K562 (cell line): ENCODE data around the gene ALS2CL. TPM values are rescaled to one million over a fixed set of nuclear protein-coding genes. Genes with fewer than 3 reads are reported as not detected.

Source experiments
- BCL6 ChIP-seq: fragments of 250-450 bp; sonication (Bioruptor Pico); IDR thresholded peaks from 2 replicates; pipeline ENCODE4 v1.4.0; 2020
- DNMT1 ChIP-seq: fragments of 450-650 bp; IDR thresholded peaks from 2 replicates; pipeline ENCODE4 v1.6.1; 2016; ENCODE audit warnings: antibody characterized with exemption, mild to moderate bottlenecking
- ETV1 ChIP-seq: fragments of 450-650 bp; conservative IDR thresholded peaks from 2 replicates; pipeline ENCODE4 v1.6.1; 2016; ENCODE audit warnings: missing genetic modification characterization, control low read depth, low read depth, missing compliant biosample characterization
- FOS ChIP-seq: IDR thresholded peaks from 3 replicates; pipeline ENCODE4 v1.6.1; 2011; ENCODE audit not compliant: insufficient read length; ENCODE audit errors: extremely low read depth
- FOXA3 ChIP-seq, 2 experiments: fragments of 450-650 bp in 1 of 2; sonication (generic) in 1 of 2; formaldehyde crosslinking; IDR thresholded peaks in 1 of 2; conservative IDR thresholded peaks in 1 of 2; 2 replicates each; pipeline versions ENCODE4 v1.4.0 to v1.8.0; 2020 to 2022; ENCODE audit warnings: mild to moderate bottlenecking in 2 of 2, missing genetic modification reagents in 1 of 2
- FOXK1 ChIP-seq: sonication (generic); formaldehyde crosslinking; IDR thresholded peaks from 2 replicates; pipeline ENCODE4 v1.8.0; 2022; ENCODE audit warnings: missing genetic modification reagents, mild to moderate bottlenecking, borderline replicate concordance
- GABPB1 ChIP-seq: sonication (generic); formaldehyde crosslinking; IDR thresholded peaks from 2 replicates; pipeline ENCODE4 v1.8.0; 2022; ENCODE audit warnings: mild to moderate bottlenecking, missing genetic modification reagents
- HDGF ChIP-seq: fragments of 450-650 bp; IDR thresholded peaks from 2 replicates; pipeline ENCODE4 v1.6.1; 2016
- MAX ChIP-seq: sonication (generic); formaldehyde crosslinking; IDR thresholded peaks from 2 replicates; pipeline ENCODE4 v1.9.0; 2022; ENCODE audit warnings: mild to moderate bottlenecking, missing genetic modification reagents
- RBM15 ChIP-seq: fragments of 200-400 bp; formaldehyde crosslinking; IDR thresholded peaks from 2 replicates; pipeline ENCODE4 v1.6.1; 2018; ENCODE audit warnings: mild to moderate bottlenecking, low read length, moderate library complexity; ENCODE audit not compliant: insufficient read depth
- TSC22D4 ChIP-seq: fragments of 450-650 bp; IDR thresholded peaks from 2 replicates; pipeline ENCODE4 v1.6.1; 2016; ENCODE audit warnings: missing genetic modification characterization, missing biosample characterization, control low read depth
- ZBTB5 ChIP-seq: fragments of 450-650 bp; IDR thresholded peaks from 2 replicates; pipeline ENCODE4 v1.6.1; 2017; ENCODE audit warnings: antibody characterized with exemption
- ZC3H4 ChIP-seq: sonication (generic); formaldehyde crosslinking; IDR thresholded peaks from 2 replicates; pipeline ENCODE4 v1.9.0; 2021; ENCODE audit warnings: missing genetic modification reagents, borderline replicate concordance
- ZHX1 ChIP-seq: fragments of 150-350 bp; conservative IDR thresholded peaks from 2 replicates; pipeline ENCODE4 v1.6.1; 2014; ENCODE audit warnings: low read length
- ZNF589 ChIP-seq: fragments of 200-800 bp; sonication (Bioruptor generic); IDR thresholded peaks from 2 replicates; pipeline ENCODE4 v1.6.1; 2016; ENCODE audit warnings: low read depth, missing genetic modification characterization, missing compliant biosample characterization
- polyA plus RNA-seq, 8 experiments: library from polyadenylated mRNA; depleted of rRNA in 4 of 8; stranded (reverse) in 5 of 8; unstranded in 3 of 8; fragments of >200 nt; fragmentation: Nextera tagmentation in 2 of 8; fragmentation: Illumina TruSeq in 1 of 8; extraction: Ambion mirVana in 2 of 8; extraction: Trizol in 1 of 8; gene quantifications; 2 replicates each; pipeline versions ENCODE4 v1.2.1 to v1.2.3, GENCODE V29; 2011 to 2014; ENCODE audit warnings: inconsistent platforms in 1 of 8, missing spikeins in 1 of 8
- total RNA-seq, 7 experiments: library from RNA; depleted of rRNA in 6 of 7; stranded (reverse); fragments of >200 nt in 6 of 7; fragmentation: Illumina TruSeq in 2 of 7; extraction: Trizol in 2 of 7; gene quantifications; 2 replicates each; pipeline versions ENCODE4 v1.2.1 to v1.2.3, GENCODE V29; 2011 to 2021; ENCODE audit warnings: low replicate concordance in 1 of 7
- TF ChIP-seq, protein P1 (sequence below): fragments of 250-450 bp; sonication (Bioruptor Pico); IDR thresholded peaks from 2 replicates; pipeline ENCODE4 v1.4.0; 2020; ENCODE audit warnings: mild to moderate bottlenecking
- TF ChIP-seq, protein P2 (sequence below): fragments of 450-650 bp; IDR thresholded peaks from one replicate; pipeline ENCODE4 v1.6.1; 2018; ENCODE audit warnings: mild to moderate bottlenecking, moderate library complexity; ENCODE audit not compliant: partially characterized antibody

ALS2CL gene
- total and polyA plus RNA-seq, 9 of the 15 experiments (the other 6 are each of a cell fraction or from before 2014, with no cell fraction given), result 0.03 to 0.13 (median 0.05) TPM; not detected in 3

DNA sequence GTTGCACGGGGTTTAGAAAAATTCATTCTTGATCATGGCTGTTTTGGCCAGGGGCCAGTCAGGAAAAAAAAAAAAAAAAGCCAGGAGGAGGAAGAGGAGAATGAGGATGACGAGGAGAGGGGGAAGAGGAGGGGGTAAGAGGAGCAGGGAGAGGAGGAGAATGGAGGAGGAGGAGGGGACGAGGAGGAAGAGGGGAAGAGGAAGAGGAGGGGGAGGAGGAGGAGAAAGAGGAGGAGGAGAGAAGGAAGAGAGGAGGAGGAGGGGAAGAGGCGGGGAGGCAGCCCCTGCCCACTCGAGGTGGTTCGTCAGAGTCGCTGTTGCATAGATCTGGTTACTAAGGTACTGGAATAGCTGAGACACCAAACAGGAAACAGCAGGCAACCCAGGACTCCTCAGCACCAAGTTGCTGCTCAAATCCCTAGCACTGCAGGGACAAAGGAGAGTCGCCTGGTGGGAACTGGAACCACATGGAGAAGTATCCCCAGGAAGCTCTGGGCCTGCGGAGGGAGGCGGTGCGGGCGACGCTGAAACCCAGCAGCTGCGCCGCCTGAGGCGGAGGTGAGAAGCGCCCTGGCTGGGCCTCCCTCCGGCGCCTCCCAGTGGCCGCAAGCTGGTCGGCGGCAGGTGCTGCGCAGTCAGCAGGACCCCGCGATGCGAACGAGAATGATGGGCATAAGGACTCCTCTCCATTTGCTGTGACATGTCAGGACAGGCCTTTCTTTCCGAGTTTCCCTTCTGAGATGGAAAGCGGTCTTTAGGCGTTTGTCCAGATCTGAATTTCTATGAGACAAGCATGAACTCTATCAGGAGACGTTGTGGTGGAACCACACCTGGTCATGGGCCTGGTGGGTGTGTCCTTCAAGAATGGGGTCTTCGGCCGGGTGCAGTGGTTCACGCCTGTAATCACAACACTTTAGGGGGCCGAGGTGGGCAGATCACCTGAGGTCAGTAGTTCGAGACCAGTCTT is 63.6 kb downstream of the ALS2CL start (continued):
- TF ChIP-seq, protein P1, sequence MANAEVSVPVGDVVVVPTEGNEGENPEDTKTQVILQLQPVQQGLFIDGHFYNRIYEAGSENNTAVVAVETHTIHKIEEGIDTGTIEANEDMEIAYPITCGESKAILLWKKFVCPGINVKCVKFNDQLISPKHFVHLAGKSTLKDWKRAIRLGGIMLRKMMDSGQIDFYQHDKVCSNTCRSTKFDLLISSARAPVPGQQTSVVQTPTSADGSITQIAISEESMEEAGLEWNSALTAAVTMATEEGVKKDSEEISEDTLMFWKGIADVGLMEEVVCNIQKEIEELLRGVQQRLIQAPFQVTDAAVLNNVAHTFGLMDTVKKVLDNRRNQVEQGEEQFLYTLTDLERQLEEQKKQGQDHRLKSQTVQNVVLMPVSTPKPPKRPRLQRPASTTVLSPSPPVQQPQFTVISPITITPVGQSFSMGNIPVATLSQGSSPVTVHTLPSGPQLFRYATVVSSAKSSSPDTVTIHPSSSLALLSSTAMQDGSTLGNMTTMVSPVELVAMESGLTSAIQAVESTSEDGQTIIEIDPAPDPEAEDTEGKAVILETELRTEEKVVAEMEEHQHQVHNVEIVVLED (CRISPR knock-in tag), result no peak
- no peak for TF ChIP-seq DNMT1
- TF ChIP-seq GABPB1, result no peak
- TF ChIP-seq ETV1, result peak; percentile 50; the same call in 1 of the 2 replicates
- no peak for TF ChIP-seq FOS
- no peak for TF ChIP-seq BCL6 (CRISPR knock-in tag)
- peak; percentile 76; the same call in 1 of the 2 replicates for TF ChIP-seq HDGF
- no peak for TF ChIP-seq ZBTB5
- no peak for TF ChIP-seq ZC3H4 (CRISPR knock-in tag)
- no peak for TF ChIP-seq FOXK1 (CRISPR knock-in tag)
- TF ChIP-seq ZHX1, result 0 out of 2 replicates have a peak, but pooled peaks have one; percentile 71
- no peak for TF ChIP-seq FOXA3 (CRISPR knock-in tag; conservative IDR thresholded peaks at IDR 0.05 in 1 of 2, IDR thresholded peaks at IDR 0.05 in 1 of 2)
- TF ChIP-seq ZNF589, result no peak; the same call in 1 of the 2 replicates
- peak; percentile 66; the same call in 1 of the 2 replicates for TF ChIP-seq MAX (CRISPR knock-in tag)
- no peak for TF ChIP-seq TSC22D4 (tag)
- TF ChIP-seq, protein P2, sequence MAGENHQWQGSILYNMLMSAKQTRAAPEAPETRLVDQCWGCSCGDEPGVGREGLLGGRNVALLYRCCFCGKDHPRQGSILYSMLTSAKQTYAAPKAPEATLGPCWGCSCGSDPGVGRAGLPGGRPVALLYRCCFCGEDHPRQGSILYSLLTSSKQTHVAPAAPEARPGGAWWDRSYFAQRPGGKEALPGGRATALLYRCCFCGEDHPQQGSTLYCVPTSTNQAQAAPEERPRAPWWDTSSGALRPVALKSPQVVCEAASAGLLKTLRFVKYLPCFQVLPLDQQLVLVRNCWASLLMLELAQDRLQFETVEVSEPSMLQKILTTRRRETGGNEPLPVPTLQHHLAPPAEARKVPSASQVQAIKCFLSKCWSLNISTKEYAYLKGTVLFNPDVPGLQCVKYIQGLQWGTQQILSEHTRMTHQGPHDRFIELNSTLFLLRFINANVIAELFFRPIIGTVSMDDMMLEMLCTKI, result no peak
- no peak for TF ChIP-seq RBM15
